Activated CD8-positive, alpha-beta memory T cell treated with anti-CD3 and anti-CD28 coated beads, Interleukin-2, amount 50 U/mL, for 48 hours (primary cell): ENCODE data around the gene BBC3.
"Not testable (repeated sequence)": the region's sequence is repeated elsewhere in the genome, so short reads cannot be mapped to it uniquely, and the experiment has no call there.

Experiments used
- DNase-seq: peaks from one replicate; pipeline ENCODE4 v3.0.0-alpha.2; 2020

BBC3 gene

DNA sequence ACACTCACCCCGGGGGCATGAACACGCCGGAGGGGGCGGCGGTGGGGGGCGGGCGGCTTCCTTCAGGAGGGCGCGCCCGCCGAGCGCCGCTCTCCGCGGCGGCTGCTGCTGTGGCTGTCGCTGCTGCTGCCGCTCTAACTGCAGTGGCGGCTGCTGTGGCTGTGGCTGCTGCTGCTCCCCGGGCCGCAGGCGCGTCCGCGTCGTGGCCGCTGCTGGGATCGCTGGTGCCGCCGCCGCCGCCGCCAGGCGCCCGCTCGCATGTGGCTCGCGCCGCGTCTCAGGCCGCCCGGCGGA is at the start of gene BBC3:
Gene BBC3, minus strand, starts transcription at position 279 of the 294 bp plus-strand sequence. CDS start 2,768 bp downstream, outside the sequence.
- DNase-seq = no peak

DNA sequence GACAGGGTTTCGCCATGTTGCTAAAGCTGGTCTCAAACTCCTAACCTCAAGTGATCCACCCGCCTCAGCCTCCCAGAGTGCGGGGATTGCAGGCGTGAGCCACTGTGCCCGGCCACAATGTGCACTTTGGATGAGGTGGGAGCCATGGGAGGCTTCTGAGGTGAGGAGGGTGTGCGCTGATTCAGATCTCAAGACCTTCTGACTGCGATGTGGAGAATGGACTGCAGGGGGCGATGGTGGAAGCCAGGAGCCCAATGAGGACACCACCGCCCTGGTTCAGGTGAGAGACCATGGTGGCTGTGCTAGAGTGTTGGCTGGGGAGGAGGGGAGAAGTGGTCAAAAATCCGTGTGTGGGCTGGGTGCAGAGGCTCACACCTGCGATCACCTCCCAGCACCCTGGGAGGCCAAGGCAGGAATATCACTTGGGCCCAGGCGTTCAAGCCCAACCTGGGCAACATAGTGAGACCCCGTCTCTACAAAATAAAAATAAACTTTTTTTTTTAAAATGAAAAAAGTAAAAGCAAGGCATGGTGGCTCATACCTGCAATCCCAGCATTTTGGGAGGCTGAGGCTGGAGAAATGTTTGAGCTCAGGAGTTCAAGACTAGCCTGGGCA is 49.3 kb upstream of the BBC3 start:
- DNase-seq = peak; percentile 84

DNA sequence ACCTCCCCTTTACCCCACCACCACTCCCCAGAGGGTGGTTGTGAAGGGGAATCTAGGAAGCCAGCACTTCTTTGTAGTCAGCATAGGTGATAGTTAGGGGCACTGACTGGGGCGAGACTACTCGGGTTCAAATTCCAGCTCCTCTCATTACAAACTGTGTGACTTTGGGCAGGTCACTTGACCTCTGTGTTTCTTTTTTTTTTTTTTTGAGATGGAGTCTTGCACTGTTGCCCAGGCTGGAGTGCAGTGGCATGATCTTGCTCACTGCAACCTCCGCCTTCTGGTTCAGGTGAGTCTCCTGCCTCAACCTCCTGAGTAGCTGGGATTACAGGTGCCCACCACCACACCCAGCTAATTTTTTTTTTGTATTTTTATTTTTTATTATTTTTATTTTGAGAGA is 45.5 kb upstream of the BBC3 start:
- DNase-seq = not testable (repeated sequence)

DNA sequence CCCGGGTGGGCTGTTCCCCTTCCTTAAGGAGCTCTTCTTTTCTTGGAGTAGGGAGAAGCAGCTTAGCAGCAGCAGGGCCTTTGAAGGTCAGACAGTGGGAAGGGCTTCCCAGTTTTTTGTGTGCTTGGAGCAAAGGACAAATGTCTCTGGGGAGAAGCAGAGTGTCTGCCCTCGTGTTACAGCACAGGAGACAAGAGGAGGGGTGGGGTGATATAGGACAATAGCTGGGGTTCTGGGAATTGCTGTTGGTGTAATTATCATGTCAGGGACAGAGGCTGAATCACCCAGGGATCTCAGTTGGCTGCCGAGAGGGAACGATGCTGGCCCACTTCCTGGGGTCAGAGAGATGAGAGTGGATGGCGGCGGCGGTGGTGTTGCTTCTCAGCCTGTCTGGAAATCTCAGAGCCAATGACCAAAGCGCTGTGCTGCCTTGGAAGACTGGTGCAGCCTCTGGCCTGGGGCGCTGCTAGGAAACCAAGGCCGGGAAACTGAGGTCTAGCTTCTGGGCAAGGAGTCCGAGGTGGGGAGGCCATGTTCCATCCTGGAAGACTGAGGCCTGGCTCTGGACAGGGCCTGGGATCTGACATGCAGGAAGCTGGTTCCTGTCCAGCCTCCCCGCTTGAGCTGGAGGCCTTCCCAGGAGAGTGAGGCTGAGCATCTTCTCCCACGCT is 44.9 kb upstream of the BBC3 start:
- no peak for DNase-seq

DNA sequence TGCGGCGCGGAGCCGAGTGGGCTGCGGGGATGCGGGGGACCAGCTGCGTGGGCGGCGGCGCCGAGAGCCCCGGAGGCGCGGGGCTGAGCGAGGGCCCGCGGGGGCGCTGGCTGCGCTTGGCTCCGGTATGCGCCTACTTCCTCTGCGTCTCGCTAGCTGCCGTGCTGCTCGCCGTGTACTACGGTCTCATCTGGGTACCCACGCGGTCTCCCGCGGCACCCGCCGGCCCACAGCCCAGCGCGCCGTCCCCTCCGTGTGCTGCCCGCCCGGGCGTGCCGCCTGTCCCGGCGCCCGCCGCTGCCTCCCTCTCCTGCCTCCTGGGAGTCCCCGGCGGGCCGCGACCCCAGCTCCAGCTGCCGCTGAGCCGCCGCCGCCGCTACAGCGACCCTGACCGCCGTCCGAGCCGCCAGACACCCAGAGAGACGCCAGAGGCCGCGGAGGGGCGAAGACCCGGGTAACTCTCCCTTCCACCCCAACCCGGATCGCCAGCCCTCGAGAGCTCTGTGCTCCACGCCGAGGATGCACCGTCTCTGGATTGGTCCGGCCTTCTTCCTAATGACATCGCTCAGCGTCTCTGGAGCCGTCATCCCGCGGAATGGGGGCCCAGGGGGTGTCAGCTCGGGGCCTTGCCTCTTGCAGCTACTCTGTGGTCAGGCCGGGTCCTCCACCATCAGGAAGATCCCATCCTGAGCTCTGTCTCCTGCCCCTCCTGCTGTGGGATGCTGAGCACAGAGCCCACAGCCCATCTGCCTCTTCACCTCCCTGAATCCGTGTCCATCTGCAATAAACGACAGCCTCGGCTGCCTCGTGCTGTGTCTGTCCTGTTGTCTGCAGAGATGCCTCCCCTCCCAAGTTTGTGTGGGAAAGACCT is 44.1 kb upstream of the BBC3 start:
- DNase-seq = no peak

DNA sequence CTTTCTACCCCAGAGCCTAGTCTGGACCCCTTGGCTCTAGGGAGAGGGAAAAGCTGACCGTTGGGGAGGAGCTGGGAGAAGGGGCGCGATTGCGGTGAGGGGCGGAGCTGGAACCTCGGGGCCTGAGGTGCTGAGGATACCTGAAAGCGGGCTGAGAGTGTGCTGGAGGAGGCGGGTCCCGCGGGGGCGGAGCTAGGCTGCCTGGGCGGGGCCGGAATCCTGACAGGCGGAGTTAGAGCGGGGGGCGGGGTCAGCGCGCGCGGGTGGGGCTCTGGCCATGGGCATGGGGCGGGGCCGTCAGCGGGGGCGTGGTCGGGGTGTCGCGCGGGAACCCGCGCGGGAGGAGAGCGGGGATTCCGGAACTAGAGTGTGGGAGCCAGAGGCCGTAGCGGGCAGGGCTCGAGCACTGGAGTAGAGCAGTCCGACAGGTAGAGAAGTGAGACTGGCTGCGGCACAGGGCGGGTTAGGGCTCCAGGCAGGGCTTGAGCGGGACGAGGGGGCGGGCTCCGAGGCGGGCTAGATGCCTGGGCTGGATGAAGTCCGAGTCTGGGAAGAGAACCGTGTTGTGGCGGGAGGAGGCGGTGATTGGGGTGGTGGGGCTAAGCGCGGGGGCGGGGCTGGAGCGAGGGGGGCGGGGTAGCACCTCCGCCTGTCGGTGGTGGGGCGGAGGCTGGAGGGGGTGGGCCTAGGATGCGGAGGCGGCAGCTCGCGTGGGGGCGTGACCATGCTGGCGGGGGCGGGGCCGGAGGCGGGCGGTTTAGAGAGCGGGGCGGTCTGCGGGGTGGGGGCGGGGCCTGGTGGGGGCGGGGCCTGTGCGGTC is 43.3 kb upstream of the BBC3 start, which contains the start of gene INAFM1:
Gene INAFM1, plus strand, starts transcription at position 815 of the 820 bp plus-strand sequence. CDS start 35 bp downstream, outside the sequence.
- peak; percentile 100 for DNase-seq

- DNase-seq = peak; percentile 92
Observed at GRCh38 chr19:47273313-47274070, 42.5 kb upstream of the BBC3 start.

DNA sequence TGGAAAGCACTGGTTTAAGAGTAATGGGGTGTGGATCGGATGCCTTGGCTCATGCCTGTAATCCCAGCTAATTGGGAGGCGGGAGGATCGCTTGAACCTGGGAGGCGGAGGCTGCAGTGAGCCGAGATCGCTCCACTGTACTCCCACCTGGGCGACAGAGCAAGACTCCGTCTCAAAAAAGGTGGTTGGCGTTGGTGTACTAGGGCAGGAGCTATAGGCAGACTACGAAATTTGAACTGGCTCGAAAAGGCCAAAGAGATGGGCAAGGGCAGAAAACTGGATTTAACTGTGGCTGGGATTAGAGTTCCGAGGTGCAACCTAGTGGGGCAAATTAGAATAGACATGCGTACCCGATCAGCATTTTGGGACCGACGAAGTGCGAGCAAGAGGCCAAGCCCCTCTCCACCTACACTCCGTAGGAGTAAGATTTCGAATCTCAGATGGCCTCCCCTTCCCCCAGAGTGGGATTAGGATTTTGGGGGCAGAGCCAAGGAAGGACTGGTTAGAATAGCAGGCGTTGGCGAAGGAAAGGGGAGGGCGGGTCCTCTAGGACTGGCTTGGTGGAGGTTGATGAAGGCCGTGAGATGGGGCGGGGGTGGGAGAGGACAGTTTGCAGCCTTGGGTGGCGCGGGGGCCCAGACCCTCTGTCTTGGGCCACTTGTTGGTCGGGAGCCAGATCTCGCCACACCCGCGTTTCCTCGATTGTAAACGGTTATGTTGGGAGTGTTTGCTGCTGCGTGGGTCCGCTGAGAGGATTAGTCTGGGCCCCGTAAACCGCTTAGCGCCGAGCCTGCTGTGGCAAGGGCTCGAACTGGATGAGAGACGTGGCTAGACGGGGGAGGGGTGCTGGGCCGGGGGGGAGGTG is 41.7 kb upstream of the BBC3 start:
- DNase-seq = no peak

DNA sequence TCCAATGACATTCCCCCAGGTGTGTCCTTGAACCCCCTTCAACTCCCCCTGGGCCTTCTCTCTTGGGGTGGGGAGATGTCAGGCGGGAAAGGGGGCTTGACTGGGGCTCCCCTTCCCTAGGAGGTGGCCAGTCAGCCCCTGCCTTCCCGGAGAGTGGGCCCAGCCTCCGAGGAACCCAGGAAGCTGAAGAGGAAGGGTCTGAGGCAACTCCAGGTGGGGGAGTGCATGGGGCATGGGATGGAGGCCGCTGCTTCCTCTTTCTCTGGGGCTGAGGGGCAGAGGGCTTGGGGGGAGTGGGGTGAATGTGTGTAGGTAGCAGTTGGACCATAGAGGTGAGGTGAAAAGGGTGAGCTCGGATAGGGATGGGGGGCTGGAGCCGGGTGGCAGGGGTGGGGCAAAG is 41.0 kb upstream of the BBC3 start:
- no peak for DNase-seq

DNA sequence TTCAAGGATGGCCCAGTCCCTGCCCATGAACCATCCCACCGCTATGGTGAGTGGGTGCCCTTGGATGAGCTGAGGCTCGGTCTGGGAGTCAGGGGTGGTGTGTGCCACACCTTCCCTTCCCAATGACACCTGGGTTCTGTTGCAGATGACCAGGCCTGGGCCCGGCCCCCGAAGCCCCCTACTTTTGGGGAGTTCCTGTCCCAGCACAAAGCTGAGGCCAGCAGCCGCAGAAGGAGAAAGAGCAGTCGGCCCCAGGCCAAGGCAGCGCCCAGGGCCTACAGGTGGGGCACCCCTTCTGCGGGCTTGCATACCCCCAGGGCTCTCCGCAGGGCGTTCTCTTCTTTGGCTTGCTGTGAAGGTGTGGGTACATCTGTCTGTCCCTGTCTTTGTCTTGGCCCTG is 39.4 kb upstream of the BBC3 start:
- no peak for DNase-seq

GRCh38 chr19:47269596-47269995 is 38.6 kb upstream of the BBC3 start:
- no peak for DNase-seq

DNA sequence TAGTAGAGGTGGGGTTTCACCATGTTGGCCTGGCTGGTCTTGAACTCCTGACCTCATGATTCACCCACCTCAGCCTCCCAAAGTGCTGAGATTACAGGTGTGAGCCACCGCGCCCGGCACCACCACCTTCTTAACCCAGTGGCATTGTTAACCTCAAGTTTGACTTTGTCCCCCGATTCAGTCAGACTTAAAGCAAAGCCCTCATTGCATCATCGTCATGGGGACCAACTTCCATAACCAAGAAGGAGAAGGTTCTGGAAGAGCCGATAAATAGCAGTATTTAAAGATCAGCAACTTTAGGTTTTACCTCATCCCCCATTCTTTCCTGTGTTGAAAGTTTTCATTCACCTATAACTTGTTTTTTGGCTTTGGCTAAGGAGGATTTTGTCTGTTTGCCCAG is 37.0 kb upstream of the BBC3 start:
- no peak for DNase-seq

- DNase-seq = no peak
Observed at GRCh38 chr19:47267350-47267759, 36.4 kb upstream of the BBC3 start.

GRCh38 chr19:47266401-47266941 is 35.5 kb upstream of the BBC3 start:
- DNase-seq = no peak

- no peak for DNase-seq
Observed at GRCh38 chr19:47264629-47265028, 33.6 kb upstream of the BBC3 start.

- not testable (repeated sequence) for DNase-seq
Observed at GRCh38 chr19:47261946-47262793, 31.2 kb upstream of the BBC3 start.

- no peak for DNase-seq
Observed at GRCh38 chr19:47260476-47260875, 29.5 kb upstream of the BBC3 start.

GRCh38 chr19:47258895-47259555 is 28.0 kb upstream of the BBC3 start:
- no peak for DNase-seq

- DNase-seq = no peak
Observed at GRCh38 chr19:47258434-47258833, 27.4 kb upstream of the BBC3 start.
